GM12875 (cell line): ENCODE data around the gene GALP.

Source experiments
- H3K4me3 ChIP-seq: one replicate; pipeline ENCODE4 v1.5.1; 2011; ENCODE audit warnings: low read depth, low read length, control low read depth
- CTCF ChIP-seq: IDR thresholded peaks from 2 replicates; pipeline ENCODE4 v1.5.1; 2011; ENCODE audit warnings: low read depth, mild to moderate bottlenecking, control low read depth, inconsistent platforms, low read length, moderate library complexity, borderline replicate concordance; ENCODE audit not compliant: insufficient read depth

Gene GALP

GRCh38 chr19:56142087-56142787 is 33.6 kb upstream of the GALP start:
- H3K4me3 ChIP-seq, result no peak overlapping the region
- TF ChIP-seq CTCF, result no peak

DNA sequence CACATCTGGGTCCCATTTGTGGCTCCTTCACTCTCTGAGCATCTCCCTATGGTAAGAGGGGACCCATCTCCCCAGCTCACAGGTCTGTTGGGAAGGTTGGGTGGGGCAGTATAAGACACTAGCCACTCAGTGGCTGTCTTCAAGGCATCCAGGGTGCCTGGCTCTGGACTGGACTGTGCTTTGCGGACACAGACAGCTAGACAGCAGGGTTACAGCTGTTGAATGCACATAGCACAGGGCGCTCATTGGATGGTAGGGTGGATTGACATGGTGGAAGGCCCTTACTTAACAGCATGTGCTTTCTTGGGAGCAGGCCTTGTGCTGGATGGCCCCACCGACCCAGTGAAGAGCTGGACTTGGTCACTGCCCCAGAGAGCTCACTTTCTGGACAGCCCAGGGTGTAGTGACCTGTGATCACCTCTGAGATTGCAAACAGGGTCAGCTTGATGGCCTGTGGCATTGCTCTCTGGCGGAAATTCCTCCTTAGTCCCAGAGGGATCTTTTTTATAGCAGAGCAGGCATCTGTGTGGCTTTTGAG is 32.8 kb upstream of the GALP start:
- H3K4me3 ChIP-seq, result no peak overlapping the region
- no peak for TF ChIP-seq CTCF

- TF ChIP-seq CTCF, result no peak
- no peak overlapping the region for H3K4me3 ChIP-seq
These were observed 31.4 kb upstream of the GALP start for GRCh38 chr19:56144376-56144775.

DNA sequence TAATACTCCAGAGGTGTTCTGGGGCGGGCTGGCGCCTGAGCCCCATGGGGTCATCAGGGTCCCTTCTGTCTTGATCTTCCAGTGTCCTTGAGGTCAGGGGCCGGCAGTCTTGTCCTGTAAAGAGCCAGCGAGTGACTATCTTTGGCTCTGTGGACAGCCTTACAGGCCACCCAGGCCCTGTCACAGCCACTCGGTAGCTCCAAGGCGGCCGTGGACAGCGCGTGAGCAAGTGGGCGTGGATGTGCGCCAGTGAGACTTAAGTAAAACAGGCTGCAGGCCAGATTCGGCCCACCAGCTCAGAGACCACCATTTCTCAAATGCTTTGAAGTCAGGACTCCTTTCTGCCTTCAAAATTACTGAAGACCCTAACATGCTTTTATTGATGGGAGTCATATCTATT is 31.0 kb upstream of the GALP start:
- H3K4me3 ChIP-seq, result no peak overlapping the region

GRCh38 chr19:56145698-56146097 is 30.1 kb upstream of the GALP start:
- TF ChIP-seq CTCF, result no peak
- H3K4me3 ChIP-seq, result no peak overlapping the region

More for the DNA sequence above, 31.0 kb upstream of the GALP start:
- TF ChIP-seq CTCF, result no peak

GRCh38 chr19:56146904-56147303 is 28.9 kb upstream of the GALP start:
- H3K4me3 ChIP-seq, result no peak overlapping the region
- no peak for TF ChIP-seq CTCF

- no peak overlapping the region for H3K4me3 ChIP-seq
- TF ChIP-seq CTCF, result no peak
These were observed 28.5 kb upstream of the GALP start for GRCh38 chr19:56147307-56147706.
